ENCODE measurements around the gene CCDC88C.

- no peak for TF ChIP-seq CTCF (IDR thresholded peaks at IDR 0.05)
- no peak for TF ChIP-seq POLR2A (IDR thresholded peaks at IDR 0.05)
Measured at GRCh38 chr14:91320266-91320665, 97.4 kb downstream of the CCDC88C start.
